Ishikawa (cell line): ENCODE data around the gene KCNJ1.

Experiments
- CEBPB ChIP-seq: IDR thresholded peaks from 2 replicates; pipeline ENCODE4 v1.6.1; 2012
- CREB1 ChIP-seq: IDR thresholded peaks from 2 replicates; pipeline ENCODE4 v1.6.1; 2012; ENCODE audit warnings: low read depth
- EGR1 ChIP-seq: IDR thresholded peaks from 2 replicates; pipeline ENCODE4 v1.6.1; 2012
- EP300 ChIP-seq: IDR thresholded peaks from 2 replicates; pipeline ENCODE4 v1.6.1; 2012; ENCODE audit warnings: borderline replicate concordance
- FOXM1 ChIP-seq: IDR thresholded peaks from 2 replicates; pipeline ENCODE4 v1.6.1; 2012; ENCODE audit warnings: low read depth, borderline replicate concordance
- MAX ChIP-seq: IDR thresholded peaks from 2 replicates; pipeline ENCODE4 v1.6.1; 2012
- NFIC ChIP-seq: IDR thresholded peaks from 2 replicates; pipeline ENCODE4 v1.6.1; 2012
- RAD21 ChIP-seq: IDR thresholded peaks from 2 replicates; pipeline ENCODE4 v1.6.1; 2012; ENCODE audit warnings: low read depth
- REST ChIP-seq: IDR thresholded peaks from 2 replicates; pipeline ENCODE4 v1.6.1; 2012; ENCODE audit warnings: low read depth, mild to moderate bottlenecking
- TAF1 ChIP-seq: IDR thresholded peaks from 2 replicates; pipeline ENCODE4 v1.6.1; 2012; ENCODE audit warnings: low read depth, mild to moderate bottlenecking
- TCF12 ChIP-seq: IDR thresholded peaks from 2 replicates; pipeline ENCODE4 v1.6.1; 2012; ENCODE audit warnings: low read depth
- TEAD4 ChIP-seq: IDR thresholded peaks from 2 replicates; pipeline ENCODE4 v1.6.1; 2012
- USF1 ChIP-seq: IDR thresholded peaks from 2 replicates; pipeline ENCODE4 v1.6.1; 2012
- YY1 ChIP-seq: IDR thresholded peaks from 2 replicates; pipeline ENCODE4 v1.6.1; 2012; ENCODE audit warnings: low read depth
- ZBTB7A ChIP-seq: IDR thresholded peaks from 2 replicates; pipeline ENCODE4 v1.6.1; 2012; ENCODE audit warnings: low read depth

Gene KCNJ1

GRCh38 chr11:128865490-128865889 lies 1.6 kb downstream of the KCNJ1 start:
- no peak for TF ChIP-seq USF1
- no peak for TF ChIP-seq TAF1
- TF ChIP-seq YY1, result no peak
- no peak for TF ChIP-seq NFIC
- no peak for TF ChIP-seq ZBTB7A
- peak; percentile 56 for TF ChIP-seq MAX

GRCh38 chr11:128862908-128863660 lies 4.0 kb downstream of the KCNJ1 start:
- no peak; the same call in 1 of the 2 replicates for TF ChIP-seq MAX
- peak; percentile 78 for TF ChIP-seq TCF12
- peak; percentile 47 for TF ChIP-seq TEAD4
- TF ChIP-seq ZBTB7A, result no peak
- no peak for TF ChIP-seq REST
- TF ChIP-seq EGR1, result no peak
- peak; percentile 79 for TF ChIP-seq NFIC
- TF ChIP-seq FOXM1, result peak; percentile 66; the same call in 1 of the 2 replicates
- peak; percentile 63 for TF ChIP-seq EP300
- peak; percentile 69; the same call in 1 of the 2 replicates for TF ChIP-seq CEBPB

GRCh38 chr11:128862406-128862805 lies 4.7 kb downstream of the KCNJ1 start:
- TF ChIP-seq MAX (no peak), NFIC (no peak), CREB1 (no peak), ZBTB7A (no peak), EP300 (no peak), TAF1 (no peak), TCF12 (no peak), YY1 (no peak), USF1 (no peak), FOXM1 (no peak), EGR1 (no peak), RAD21 (no peak), TEAD4 (no peak), CEBPB (no peak), REST (no peak)

GRCh38 chr11:128860571-128861361 lies 6.3 kb downstream of the KCNJ1 start:
- TF ChIP-seq EP300, result no peak
- no peak for TF ChIP-seq TEAD4
- TF ChIP-seq TAF1, result no peak
- TF ChIP-seq TCF12, result no peak
- no peak for TF ChIP-seq NFIC
- no peak for TF ChIP-seq REST
- no peak for TF ChIP-seq CEBPB
- TF ChIP-seq RAD21, result no peak
- TF ChIP-seq CREB1, result no peak
- no peak for TF ChIP-seq EGR1
- TF ChIP-seq USF1, result no peak
- no peak for TF ChIP-seq MAX
- TF ChIP-seq FOXM1, result no peak
- no peak for TF ChIP-seq ZBTB7A
- TF ChIP-seq YY1, result no peak
